Activated CD8-positive, alpha-beta memory T cell treated with anti-CD3 and anti-CD28 coated beads, Interleukin-2, amount 10 ng/mL, durations not matched to agents 7 days and 5 days (primary cell): Measurements from ENCODE around the gene KIAA1614. TPM values are rescaled to one million over a fixed set of nuclear protein-coding genes. Genes with fewer than 3 reads are reported as not detected.
A peak's percentile ranks its signal among the peaks of the same experiment; 100 is the strongest.

Experiments used
- ATAC-seq: fragments of 150-1000 bp; cut with Tn5 transposase; one replicate; pipeline ENCODE4 v1.10.0; 2021; ENCODE audit warnings: moderate library complexity
- CTCF ChIA-PET: fragments of 350-600 bp; sonication (Branson Sonifier 250); formaldehyde crosslinking; loops from one replicate; lab custom pipeline; 2021; ENCODE audit warnings: antibody characterized with exemption; lab: Charles Lee
- DNase-seq: peaks from one replicate; pipeline ENCODE4 v3.0.0-alpha.2; 2020
- H3K27ac Mint-ChIP-seq: one replicate; pipeline ENCODE4 v1.8.0; 2021; ENCODE audit warnings: mild to moderate bottlenecking, mixed read lengths
- H3K27me3 Mint-ChIP-seq: one replicate; pipeline ENCODE4 v1.8.0; 2021; ENCODE audit warnings: mixed read lengths
- H3K36me3 Mint-ChIP-seq: one replicate; pipeline ENCODE4 v1.8.0; 2021; ENCODE audit warnings: mild to moderate bottlenecking, mixed read lengths
- H3K4me1 Mint-ChIP-seq: one replicate; pipeline ENCODE4 v1.8.0; 2021; ENCODE audit warnings: mixed read lengths
- H3K4me3 Mint-ChIP-seq: one replicate; pipeline ENCODE4 v1.8.0; 2021; ENCODE audit warnings: mild to moderate bottlenecking, moderate library complexity, mixed read lengths
- H3K9me3 Mint-ChIP-seq: one replicate; pipeline ENCODE4 v1.8.0; 2022; ENCODE audit warnings: low read depth, mixed read lengths
- total RNA-seq, 2 experiments: library from RNA; stranded (reverse); gene quantifications; one replicate each; pipeline ENCODE4 v1.2.3, GENCODE V29; 2021

The KIAA1614 gene
- total RNA-seq, 2 experiments from 2014 or later = 0.07 to 0.12 TPM

DNA sequence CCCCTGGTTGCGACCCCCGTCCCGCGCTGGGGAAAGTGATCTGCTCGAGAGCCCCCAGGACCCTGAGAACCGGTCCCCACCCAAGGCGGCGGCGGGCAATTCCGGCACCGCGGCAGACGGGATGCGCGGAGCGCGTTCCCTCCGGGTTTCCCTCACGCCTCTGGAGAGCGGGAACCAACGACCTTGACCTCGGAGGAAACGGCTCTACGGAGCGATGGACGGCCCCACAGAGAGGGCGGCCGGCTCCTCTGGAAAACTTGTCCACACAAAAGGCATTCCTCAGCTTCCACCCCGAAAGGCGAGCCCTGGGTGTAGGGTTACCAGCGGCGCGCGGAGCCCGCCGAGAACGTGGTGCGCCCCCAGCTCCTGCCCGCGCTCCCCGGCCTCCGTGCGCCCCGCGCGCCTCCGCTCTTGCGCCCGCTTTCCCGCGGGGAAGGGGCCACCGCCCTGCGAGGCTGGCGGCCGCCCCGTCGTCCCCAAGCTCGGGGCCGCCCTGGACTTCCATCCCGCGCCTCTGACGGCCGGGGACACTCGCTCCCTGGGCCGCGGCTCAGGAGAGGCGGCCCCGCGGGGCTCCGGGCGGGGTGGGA is 391 bp upstream of the KIAA1614 start:
- Mint-ChIP-seq H3K36me3 (no peaks in the 10 kb centered on the region), H3K9me3 (no peaks in the 10 kb centered on the region), H3K4me3 (peak overlapping the region; percentile 56), H3K27me3 (peaks cover 46% of the 10 kb centered on the region), H3K27ac (no peak overlapping the region), H3K4me1 (peaks cover 25% of the 10 kb centered on the region)
- CTCF ChIA-PET = interaction anchor here (1.6 kb wide), 1 partner anchor 230 kb away, joined by 7 read pairs; no protein-coding TSS in a partner anchor
- DNase-seq (no peak), ATAC-seq (peak; percentile 43)

DNA sequence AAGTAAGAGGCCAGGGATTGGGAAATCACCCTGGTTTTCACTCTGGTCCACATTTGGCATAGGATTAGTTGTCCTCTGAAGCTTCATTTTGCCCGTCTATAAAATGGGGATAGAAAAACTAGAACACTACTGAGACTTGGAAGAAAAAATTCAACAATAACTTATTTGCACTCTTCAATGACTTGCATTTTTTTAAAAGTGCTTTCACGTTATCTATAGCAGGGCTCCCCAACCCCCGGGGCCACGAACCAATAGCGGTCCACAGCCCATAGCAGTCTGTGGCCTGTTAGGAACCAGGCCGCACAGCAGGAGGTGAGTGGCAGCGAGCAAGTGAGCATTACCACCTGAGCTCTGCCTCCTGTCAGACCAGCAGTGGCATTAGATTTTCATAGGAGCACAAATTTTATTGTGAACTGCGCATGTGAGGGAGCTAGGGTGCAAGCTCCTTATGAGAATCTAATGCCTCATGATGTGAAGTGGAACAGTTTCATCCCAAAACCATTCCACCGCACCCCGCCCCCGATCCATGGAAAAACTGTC is 2.8 kb downstream of the KIAA1614 start:
- Mint-ChIP-seq H3K4me1 (peaks cover 9% of the 10 kb centered on the region), H3K27ac (no peak overlapping the region), H3K4me3 (no peak overlapping the region), H3K9me3 (no peaks in the 10 kb centered on the region), H3K36me3 (no peaks in the 10 kb centered on the region), H3K27me3 (peaks cover 39% of the 10 kb centered on the region)
- ATAC-seq (no peak), DNase-seq (no peak)
- CTCF ChIA-PET = interaction anchor here (2.0 kb wide), 1 partner anchor 227 kb away, joined by 4 read pairs; no protein-coding TSS in a partner anchor

DNA sequence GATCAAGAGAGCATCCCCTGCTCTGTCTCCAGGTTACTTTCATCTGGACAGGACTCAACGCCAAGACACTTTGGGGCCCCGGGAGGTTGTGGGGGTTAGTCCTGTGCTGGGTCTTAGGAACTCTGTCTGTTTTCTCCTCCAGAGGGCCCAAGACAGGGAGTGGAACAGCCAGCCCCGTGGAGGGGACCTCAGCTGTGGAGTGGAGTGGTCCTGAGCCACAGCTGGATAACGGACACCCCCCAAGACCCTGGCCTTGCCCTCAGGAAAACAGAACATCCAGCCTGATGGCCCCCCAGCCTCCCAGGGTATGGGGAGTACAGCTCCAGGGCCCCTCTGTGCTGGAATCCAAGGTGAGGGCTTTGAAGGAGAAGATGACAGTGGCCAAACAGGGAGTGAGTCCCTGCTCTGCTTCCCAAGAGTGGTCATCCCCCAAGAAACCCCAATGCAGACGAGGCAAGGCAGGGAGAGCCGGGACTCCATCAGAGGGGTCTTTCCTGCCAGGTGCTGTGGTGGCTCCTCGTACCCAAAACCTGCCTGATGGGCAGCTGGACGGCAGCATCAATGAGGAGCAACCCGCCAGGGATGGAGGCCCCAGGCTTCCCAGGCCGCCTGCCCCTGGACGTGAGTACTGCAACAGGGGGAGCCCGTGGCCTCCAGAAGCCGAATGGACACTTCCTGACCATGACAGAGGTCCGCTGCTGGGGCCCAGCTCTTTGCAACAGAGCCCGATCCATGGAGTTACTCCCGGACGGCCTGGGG is 3.5 kb downstream of the KIAA1614 start:
- Mint-ChIP-seq H3K4me1 (peaks cover 9% of the 10 kb centered on the region), H3K9me3 (no peaks in the 10 kb centered on the region), H3K27me3 (peaks cover 33% of the 10 kb centered on the region), H3K36me3 (no peaks in the 10 kb centered on the region), H3K4me3 (no peak overlapping the region), H3K27ac (no peak overlapping the region)
- DNase-seq (no peak), ATAC-seq (no peak)
- CTCF ChIA-PET = no interaction called here

DNA sequence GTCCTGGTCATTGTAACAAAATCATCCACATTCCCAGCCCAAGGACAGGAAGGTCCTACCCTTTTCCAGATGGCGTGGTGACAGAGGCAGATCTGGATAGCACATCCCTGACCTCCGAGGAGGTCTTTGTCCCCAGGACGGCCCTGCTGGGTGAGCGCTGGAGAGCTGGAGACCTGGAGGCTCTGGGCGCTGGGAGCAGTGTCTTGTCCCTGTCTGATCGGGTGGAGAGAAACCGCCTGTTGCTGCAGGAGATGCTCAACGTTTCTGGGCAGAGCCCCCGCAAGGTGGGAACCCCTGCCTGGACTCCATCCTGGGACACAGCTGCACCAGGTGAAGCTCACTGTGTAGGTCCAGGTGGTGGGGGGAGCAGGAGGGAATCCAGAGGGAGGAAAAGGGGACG is 4.1 kb downstream of the KIAA1614 start:
- no peaks in the 10 kb centered on the region for H3K36me3 Mint-ChIP-seq
- H3K4me3 Mint-ChIP-seq = no peak overlapping the region
- no peak for DNase-seq
- no peak for ATAC-seq
- H3K4me1 Mint-ChIP-seq = peaks cover 6% of the 10 kb centered on the region
- peaks cover 28% of the 10 kb centered on the region for H3K27me3 Mint-ChIP-seq
- CTCF ChIA-PET = no interaction called here
- no peaks in the 10 kb centered on the region for H3K9me3 Mint-ChIP-seq
- no peak overlapping the region for H3K27ac Mint-ChIP-seq

DNA sequence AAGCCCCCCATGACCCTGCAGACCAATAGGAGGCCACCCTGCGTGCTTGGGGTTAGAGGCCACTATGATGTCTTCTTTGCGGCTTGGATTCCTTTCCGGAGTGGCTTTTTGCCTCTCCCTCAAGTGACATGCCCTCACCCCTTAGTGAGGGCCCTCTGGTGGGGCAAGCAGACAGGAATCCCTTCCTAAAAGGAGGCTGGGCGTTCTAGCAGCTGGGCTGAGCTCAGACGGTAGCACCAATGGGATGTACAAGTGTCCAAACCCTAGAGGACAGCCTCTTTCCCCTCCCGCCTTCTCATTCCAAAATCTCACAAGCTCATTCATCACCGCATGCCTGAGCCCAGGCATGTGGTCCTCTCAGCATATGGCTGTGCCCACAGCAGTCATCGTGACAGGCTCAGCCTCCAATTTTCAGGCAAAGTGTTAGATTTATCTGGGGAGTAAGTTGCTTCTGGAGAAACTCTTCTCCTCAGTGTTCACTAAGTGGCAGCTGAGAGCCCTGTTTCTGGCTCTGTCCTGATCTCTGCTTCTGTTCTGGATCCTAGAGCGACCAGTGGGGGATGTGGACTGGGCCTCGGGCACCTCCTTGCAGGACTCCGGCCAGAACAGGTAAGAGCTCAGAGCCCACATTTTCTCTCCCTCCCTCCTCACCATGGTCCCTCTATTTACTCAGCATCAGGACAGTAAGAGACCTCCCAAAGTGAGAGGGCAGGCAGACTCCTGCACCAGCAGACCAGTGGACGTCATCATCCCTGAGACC is 4.8 kb downstream of the KIAA1614 start:
- CTCF ChIA-PET = interaction anchor here (1.3 kb wide), 1 partner anchor 224 kb away, joined by 3 read pairs; no protein-coding TSS in a partner anchor

DNA sequence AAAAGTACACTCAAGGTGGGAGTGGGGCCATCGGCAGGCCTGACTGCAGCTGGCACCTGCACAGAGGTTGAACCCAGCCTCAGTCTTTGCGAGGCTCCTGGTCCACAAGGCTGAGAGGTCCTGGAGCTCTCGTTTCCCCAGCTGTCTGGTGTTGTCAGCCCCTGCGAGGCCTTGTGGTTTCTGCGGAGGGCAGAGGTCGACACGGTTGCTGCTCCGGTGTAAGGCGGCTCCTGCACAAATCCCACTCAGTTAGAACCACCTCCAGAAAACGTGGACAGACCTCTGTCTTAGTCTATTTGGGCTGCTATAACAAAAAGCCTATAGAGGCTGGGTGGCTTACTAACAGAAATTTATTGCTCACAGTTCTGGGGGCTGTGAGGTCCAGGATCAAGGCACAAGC is 5.8 kb downstream of the KIAA1614 start:
- CTCF ChIA-PET = interaction anchor here (1.3 kb wide), 1 partner anchor 223 kb away, joined by 3 read pairs; no protein-coding TSS in a partner anchor
- DNase-seq (no peak), ATAC-seq (no peak)

More for the DNA sequence above, 4.8 kb downstream of the KIAA1614 start:
- Mint-ChIP-seq H3K9me3 (no peaks in the 10 kb centered on the region), H3K4me1 (peaks cover 2% of the 10 kb centered on the region), H3K36me3 (no peaks in the 10 kb centered on the region), H3K27me3 (peaks cover 22% of the 10 kb centered on the region), H3K4me3 (no peak overlapping the region), H3K27ac (no peak overlapping the region)
- no peak for ATAC-seq
- no peak for DNase-seq

DNA sequence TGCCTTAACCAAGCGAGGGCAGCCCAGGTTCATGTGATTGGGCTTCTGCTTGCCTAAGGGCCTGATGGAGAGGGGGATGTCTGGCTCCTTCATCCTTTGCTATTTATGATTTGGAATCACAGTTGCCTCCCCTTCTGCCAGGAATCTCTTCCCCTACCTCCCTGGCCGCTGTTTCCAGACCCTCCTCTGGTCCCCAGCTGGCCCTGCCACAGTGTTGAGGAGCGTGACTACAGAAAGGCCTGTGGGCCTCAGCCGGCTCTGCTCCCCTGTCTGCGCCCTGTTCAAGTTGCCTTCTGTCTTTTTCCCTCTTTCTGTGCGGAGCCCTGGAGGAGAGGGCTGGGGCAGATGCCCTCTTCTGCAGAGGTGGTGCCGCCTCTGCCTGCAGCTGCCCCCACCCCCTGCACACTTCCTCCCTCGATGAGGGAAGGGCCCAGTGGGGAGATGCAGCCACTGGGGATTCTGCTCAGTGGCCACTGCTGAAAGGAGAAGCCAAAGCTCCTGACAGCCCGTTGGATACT is 6.5 kb downstream of the KIAA1614 start:
- Mint-ChIP-seq H3K9me3 (no peaks in the 10 kb centered on the region), H3K4me3 (no peak overlapping the region)
- CTCF ChIA-PET = no interaction called here

More for the DNA sequence above, 5.8 kb downstream of the KIAA1614 start:
- H3K4me3 Mint-ChIP-seq = no peak overlapping the region
- peaks cover 23% of the 10 kb centered on the region for H3K27me3 Mint-ChIP-seq
- H3K27ac Mint-ChIP-seq = no peak overlapping the region
- no peaks in the 10 kb centered on the region for H3K36me3 Mint-ChIP-seq
- no peaks in the 10 kb centered on the region for H3K4me1 Mint-ChIP-seq
- no peaks in the 10 kb centered on the region for H3K9me3 Mint-ChIP-seq

DNA sequence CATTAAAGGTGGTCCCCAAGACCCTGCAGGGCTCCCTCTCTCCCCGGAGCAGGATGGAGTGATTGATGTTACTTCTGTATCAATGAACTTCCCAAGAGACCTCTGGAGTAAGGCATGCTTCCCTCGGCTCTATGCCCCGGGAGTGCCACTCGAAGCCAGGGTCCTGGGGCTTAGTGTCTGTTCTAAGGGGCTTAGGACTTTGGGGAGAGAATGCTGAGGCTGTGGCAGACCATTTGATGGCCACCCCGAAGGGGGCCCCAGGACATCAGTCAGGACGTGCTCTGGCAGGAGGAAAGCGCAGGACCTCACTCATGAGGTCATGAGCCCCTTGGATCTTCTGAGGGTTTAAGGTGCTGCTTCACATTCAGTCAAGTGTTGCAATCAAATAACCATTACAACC is 7.5 kb downstream of the KIAA1614 start:
- no peaks in the 10 kb centered on the region for H3K9me3 Mint-ChIP-seq
- H3K4me3 Mint-ChIP-seq = no peak overlapping the region
- ATAC-seq = no peak
- no peak overlapping the region for H3K27ac Mint-ChIP-seq
- no peaks in the 10 kb centered on the region for H3K4me1 Mint-ChIP-seq
- no peak for DNase-seq
- H3K36me3 Mint-ChIP-seq = no peaks in the 10 kb centered on the region
- peaks cover 14% of the 10 kb centered on the region for H3K27me3 Mint-ChIP-seq
- CTCF ChIA-PET = interaction anchor here (0.7 to 1.3 kb wide), 4 partner anchors 19 to 221 kb away, joined by 3 to 4 read pairs (median 3); no protein-coding TSS in a partner anchor

More for the DNA sequence above, 6.5 kb downstream of the KIAA1614 start:
- Mint-ChIP-seq H3K4me1 (no peaks in the 10 kb centered on the region), H3K27ac (no peak overlapping the region), H3K36me3 (no peaks in the 10 kb centered on the region), H3K27me3 (peaks cover 19% of the 10 kb centered on the region)
- ATAC-seq = no peak
- DNase-seq = no peak

DNA sequence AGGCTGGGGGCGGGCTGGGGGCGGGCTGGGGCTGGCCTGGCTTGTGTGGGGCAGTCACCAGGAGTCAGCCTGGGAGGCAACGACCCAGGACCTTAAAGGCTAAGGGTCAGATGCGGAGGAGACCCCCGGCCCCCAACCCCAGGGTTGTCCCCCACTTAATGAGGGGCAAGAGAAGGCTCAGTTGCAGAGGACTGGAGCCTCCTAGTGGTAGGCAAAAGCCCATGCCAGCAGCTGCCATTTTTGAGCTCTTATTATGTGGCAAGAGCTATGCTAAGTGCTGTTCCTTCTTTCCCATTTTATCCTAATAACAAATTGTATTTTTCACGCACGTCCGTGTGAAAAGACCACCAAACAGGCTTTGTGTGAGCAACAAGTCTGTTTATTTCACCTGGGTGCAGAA is 8.0 kb downstream of the KIAA1614 start:
- H3K4me1 Mint-ChIP-seq = no peaks in the 10 kb centered on the region
- no peak for ATAC-seq

DNA sequence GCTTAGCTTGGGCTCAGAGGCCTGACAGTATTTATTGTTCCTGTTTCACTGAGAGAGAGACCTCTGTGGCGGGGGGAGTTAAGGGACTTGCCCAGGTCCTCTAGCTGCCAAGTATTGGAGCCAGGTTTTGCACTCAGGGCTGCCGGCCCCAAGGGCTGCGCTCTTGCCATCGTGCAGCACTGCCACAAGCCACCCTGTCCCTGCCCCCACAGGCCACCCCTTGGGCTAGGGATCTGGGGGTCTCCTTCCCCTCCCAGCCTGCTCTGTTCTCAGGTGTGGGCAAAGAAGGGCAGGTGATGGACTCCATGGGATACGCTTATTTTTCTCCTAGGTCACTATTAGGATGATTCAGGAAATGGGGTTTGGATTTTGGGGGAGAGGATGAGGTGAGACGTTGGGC is 8.7 kb downstream of the KIAA1614 start:
- ATAC-seq (no peak), DNase-seq (no peak)
- CTCF ChIA-PET = interaction anchor here (0.9 to 1.3 kb wide), 2 partner anchors 20 to 40 kb away, joined by 3 to 4 read pairs; no protein-coding TSS in a partner anchor
- Mint-ChIP-seq H3K9me3 (no peaks in the 10 kb centered on the region), H3K27me3 (peaks cover 7% of the 10 kb centered on the region), H3K4me1 (no peaks in the 10 kb centered on the region), H3K36me3 (no peaks in the 10 kb centered on the region), H3K27ac (no peak overlapping the region), H3K4me3 (no peak overlapping the region)

More for the DNA sequence above, 8.0 kb downstream of the KIAA1614 start:
- DNase-seq = no peak
- CTCF ChIA-PET = interaction anchor here (0.7 to 1.3 kb wide), 4 partner anchors 20 to 221 kb away, joined by 3 to 4 read pairs (median 3); no protein-coding TSS in a partner anchor
- peaks cover 9% of the 10 kb centered on the region for H3K27me3 Mint-ChIP-seq
- H3K9me3 Mint-ChIP-seq = no peaks in the 10 kb centered on the region
- no peak overlapping the region for H3K27ac Mint-ChIP-seq
- no peak overlapping the region for H3K4me3 Mint-ChIP-seq
- no peaks in the 10 kb centered on the region for H3K36me3 Mint-ChIP-seq

DNA sequence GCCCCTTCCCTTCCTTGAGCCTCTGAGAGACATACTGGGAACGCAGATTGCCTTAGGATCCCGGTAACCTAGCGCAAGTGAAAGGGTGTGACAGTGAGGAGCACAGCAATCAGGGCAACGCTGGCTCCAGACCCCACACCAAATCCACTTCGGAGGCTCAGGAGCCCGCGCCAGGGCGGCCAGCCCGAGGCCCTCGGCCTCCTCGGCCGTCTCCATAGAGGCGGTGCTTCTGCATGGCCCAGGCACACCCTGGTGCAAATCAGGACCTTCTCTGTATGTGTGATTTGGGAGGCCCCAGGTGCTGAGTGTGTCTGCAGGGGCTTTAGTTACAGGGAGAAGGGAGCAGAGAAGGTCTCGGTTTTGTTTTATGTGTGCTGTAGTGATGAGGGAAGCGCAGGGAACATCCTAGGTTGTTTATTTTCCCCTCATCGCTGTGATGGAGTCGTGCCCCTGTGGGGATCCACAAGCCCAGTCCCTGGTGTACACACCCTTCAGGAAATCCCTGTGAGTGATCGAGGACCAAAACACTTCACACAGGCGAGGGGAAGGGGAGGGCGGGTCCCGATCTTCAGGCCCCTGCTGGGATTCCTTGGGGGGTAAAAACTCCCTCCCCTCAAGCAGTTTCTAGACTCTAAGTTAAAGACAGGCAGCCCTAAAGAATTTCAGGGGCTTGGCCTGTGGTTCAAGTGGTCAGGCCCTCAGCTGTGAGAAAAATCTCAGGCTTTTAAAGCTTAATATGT is 9.4 kb downstream of the KIAA1614 start:
- H3K9me3 Mint-ChIP-seq = no peaks in the 10 kb centered on the region
- CTCF ChIA-PET = no interaction called here
- DNase-seq (no peak), ATAC-seq (no peak)
- H3K27ac Mint-ChIP-seq = no peak overlapping the region
- H3K4me3 Mint-ChIP-seq = no peak overlapping the region
- no peaks in the 10 kb centered on the region for H3K36me3 Mint-ChIP-seq
- peaks cover 7% of the 10 kb centered on the region for H3K27me3 Mint-ChIP-seq
- no peaks in the 10 kb centered on the region for H3K4me1 Mint-ChIP-seq

DNA sequence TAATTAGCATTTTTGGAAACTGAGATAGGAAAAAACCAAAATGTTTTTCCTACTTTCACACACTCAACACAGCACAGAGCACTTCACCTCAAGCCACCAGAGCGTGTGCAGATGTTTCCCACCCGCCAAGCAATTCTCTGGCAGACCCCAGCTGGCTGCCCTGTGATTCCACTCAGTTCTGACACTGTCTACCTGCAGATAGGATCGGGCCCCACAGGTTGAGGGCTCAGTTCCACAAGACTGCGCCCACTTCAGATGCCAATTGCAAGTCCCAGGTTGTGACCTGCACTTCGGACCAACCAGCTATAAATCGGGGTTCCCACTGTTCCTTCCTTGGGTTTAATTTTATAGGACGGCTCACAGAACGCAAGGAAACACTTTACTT is 9.9 kb downstream of the KIAA1614 start:
- Mint-ChIP-seq H3K4me1 (no peaks in the 10 kb centered on the region), H3K4me3 (no peak overlapping the region), H3K27ac (no peak overlapping the region), H3K27me3 (peaks cover 7% of the 10 kb centered on the region), H3K36me3 (no peaks in the 10 kb centered on the region), H3K9me3 (no peaks in the 10 kb centered on the region)
- CTCF ChIA-PET = interaction anchor here (1.0 kb wide), 1 partner anchor 22 kb away, joined by 4 read pairs; no protein-coding TSS in a partner anchor
- ATAC-seq = no peak
- no peak for DNase-seq
